ACC112 (cell line): ENCODE measurements around the gene MRPL36.

Source experiments
- H2AFZ ChIP-seq: fragments of 200-600 bp; sonication (generic); one replicate; pipeline ENCODE4 v1.6.0; 2017; ENCODE audit warnings: antibody characterized with exemption, low read length; ENCODE audit not compliant: unreplicated experiment
- H3K27ac ChIP-seq: fragments of 200-600 bp; sonication (generic); 2 replicates; pipeline ENCODE4 v1.5.1; 2014; ENCODE audit warnings: low read depth, mild to moderate bottlenecking, antibody characterized with exemption, low read length, moderate library complexity
- H3K27me3 ChIP-seq: fragments of 200-600 bp; sonication (generic); 2 replicates; pipeline ENCODE4 v1.6.1; 2014; ENCODE audit warnings: mild to moderate bottlenecking, antibody characterized with exemption, low read length, moderate library complexity, mixed read lengths; ENCODE audit not compliant: insufficient read depth
- H3K36me3 ChIP-seq: fragments of 200-600 bp; sonication (generic); 2 replicates; pipeline ENCODE4 v1.6.1; 2016; ENCODE audit warnings: mild to moderate bottlenecking, antibody characterized with exemption, low read length, moderate library complexity, mixed read lengths; ENCODE audit not compliant: insufficient read depth
- H3K4me1 ChIP-seq: fragments of 200-600 bp; sonication (generic); one replicate; pipeline ENCODE4 v1.6.1; 2016; ENCODE audit warnings: low read length, mixed read lengths; ENCODE audit not compliant: insufficient read depth, unreplicated experiment, control insufficient read depth
- H3K4me3 ChIP-seq: fragments of 200-600 bp; sonication (generic); 2 replicates; pipeline ENCODE4 v1.5.1; 2014; ENCODE audit warnings: mild to moderate bottlenecking, low read depth, low read length
- H3K79me2 ChIP-seq: fragments of 200-600 bp; sonication (generic); one replicate; pipeline ENCODE4 v1.6.0; 2016; ENCODE audit warnings: low read length; ENCODE audit not compliant: control insufficient read depth, unreplicated experiment, insufficient read depth

The MRPL36 gene

DNA sequence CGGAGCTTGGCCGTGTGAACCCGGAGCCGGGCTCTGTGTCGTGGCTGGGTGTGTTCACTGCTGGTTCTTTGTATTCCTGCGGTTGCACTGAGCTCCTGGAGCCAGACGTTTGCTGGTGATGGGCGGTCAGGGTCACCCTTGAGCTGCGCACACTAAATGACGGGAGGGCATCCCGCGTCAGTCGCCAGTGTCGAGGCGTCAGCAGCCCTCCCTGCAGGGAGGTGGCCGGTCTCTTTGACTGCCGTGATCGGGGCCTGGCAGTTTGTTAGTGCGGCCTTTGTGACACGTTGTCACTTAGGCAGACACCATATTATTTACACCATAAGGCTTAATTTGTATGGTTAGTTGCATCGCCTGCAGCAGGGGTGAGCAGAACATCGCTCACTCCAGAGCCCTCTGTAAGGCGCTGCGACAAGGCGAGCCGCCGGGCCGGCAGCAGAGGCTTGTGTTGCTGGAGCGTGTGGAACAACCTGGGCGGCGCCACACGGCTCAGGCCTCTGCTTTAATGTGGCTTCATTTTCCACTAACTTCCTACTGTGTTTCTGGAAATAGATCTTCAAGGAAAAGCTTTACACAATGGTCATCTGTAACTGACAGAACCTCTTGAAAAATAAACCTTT lies 9.9 kb upstream of the MRPL36 start:
- H3K36me3 ChIP-seq = peaks cover 30% of the 10 kb centered on the region
- no peaks in the 10 kb centered on the region for H3K4me1 ChIP-seq
- peaks cover 37% of the 10 kb centered on the region for H3K79me2 ChIP-seq
- no peak overlapping the region for H3K4me3 ChIP-seq
- no peak overlapping the region for H2AFZ ChIP-seq
- H3K27me3 ChIP-seq = no peaks in the 10 kb centered on the region
- no peak overlapping the region for H3K27ac ChIP-seq

GRCh38 chr5:1808439-1808838 lies 8.8 kb upstream of the MRPL36 start:
- H3K36me3 ChIP-seq = peaks cover 19% of the 10 kb centered on the region
- H2AFZ ChIP-seq = no peak overlapping the region
- no peaks in the 10 kb centered on the region for H3K27me3 ChIP-seq
- no peak overlapping the region for H3K4me3 ChIP-seq
- H3K79me2 ChIP-seq = peaks cover 47% of the 10 kb centered on the region
- no peak overlapping the region for H3K27ac ChIP-seq
- H3K4me1 ChIP-seq = no peaks in the 10 kb centered on the region

DNA sequence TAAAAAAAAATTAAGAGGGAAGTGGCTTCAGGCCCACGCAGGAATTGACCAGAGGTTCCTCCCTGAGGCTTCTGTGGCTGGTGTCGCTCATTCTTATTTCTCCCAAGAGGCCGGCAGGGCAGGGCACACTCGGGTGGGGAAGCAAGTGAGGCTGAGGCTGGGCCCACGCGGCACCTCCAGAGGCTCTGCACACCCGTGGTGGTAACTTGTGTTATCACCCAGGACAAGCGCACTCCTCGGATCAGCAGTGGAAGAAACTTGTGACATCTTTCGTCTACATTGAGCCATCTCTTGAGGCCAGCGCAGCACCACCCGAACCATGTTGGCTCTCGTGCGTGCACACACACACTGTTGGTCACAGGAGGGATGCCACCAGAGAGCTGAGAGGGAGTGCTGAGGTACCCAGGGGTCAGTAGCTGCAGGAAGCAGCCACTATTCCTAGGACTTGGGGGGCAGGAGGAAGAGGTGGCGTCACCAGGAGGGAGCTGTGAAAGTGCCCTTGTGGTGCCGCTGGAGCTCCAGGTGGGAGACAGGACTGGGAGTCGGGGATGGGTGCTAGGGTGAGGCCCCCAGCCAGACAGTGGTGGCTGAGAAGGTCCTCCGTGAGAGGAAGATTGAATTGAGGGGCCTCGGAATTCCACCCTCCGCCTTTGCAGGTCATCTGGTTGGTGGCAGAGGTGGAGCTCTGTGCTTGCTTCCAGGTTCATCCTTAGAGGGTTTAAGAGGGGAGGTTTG lies 8.0 kb upstream of the MRPL36 start:
- Histone ChIP-seq H3K27ac (no peak overlapping the region), H3K4me3 (no peak overlapping the region), H2AFZ (no peak overlapping the region), H3K4me1 (peaks cover 2% of the 10 kb centered on the region), H3K27me3 (no peaks in the 10 kb centered on the region), H3K79me2 (peaks cover 54% of the 10 kb centered on the region), H3K36me3 (peaks cover 17% of the 10 kb centered on the region)

DNA sequence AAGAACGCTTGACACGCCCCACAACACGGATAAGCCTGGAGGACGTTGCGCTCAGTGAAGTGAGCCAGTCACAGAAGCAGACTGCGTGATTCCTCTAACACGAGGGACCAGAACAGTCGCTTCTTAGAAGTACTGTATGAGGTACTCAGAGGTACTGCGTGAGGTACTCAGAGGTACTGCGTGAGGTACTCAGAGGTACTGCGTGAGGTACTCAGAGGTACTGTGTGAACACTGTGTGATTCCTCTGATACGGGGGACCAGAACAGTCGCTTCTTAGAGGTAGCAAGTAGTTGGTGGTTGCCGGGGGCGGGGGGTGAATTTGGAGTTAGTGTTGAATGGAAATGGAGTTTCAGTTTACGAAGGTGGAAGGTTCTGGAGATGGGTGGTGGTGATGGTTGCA lies 7.3 kb upstream of the MRPL36 start:
- peaks cover 12% of the 10 kb centered on the region for H3K36me3 ChIP-seq
- peaks cover 59% of the 10 kb centered on the region for H3K79me2 ChIP-seq

DNA sequence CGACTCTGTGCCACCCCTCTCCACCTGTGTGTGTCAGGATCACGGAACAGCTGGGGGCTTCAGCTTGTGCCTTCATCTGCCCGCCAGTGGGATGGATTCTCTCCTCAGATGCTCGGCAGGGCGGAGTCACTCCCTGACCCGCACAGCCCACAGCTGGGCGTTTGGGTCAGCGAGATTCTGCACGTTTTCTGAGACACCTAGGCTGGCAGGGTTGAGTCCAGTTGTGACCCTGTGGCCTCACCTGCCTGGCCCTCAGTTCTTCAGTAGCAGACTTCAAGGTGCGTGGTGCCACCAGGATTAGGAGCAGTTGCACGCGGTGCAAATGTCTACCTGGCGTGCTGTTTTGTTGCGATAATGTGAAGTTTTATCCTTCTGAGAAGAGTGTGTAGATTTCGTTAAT lies 6.6 kb upstream of the MRPL36 start:
- peaks cover 5% of the 10 kb centered on the region; the same call in 1 of the 2 replicates for H3K36me3 ChIP-seq
- H3K4me3 ChIP-seq = no peak overlapping the region
- H3K4me1 ChIP-seq = peaks cover 5% of the 10 kb centered on the region
- no peak overlapping the region for H2AFZ ChIP-seq
- H3K27ac ChIP-seq = no peak overlapping the region
- peaks cover 66% of the 10 kb centered on the region for H3K79me2 ChIP-seq
- H3K27me3 ChIP-seq = no peaks in the 10 kb centered on the region

More for the DNA sequence above, 7.3 kb upstream of the MRPL36 start:
- no peak overlapping the region for H3K4me3 ChIP-seq
- H3K4me1 ChIP-seq = peaks cover 5% of the 10 kb centered on the region
- no peak overlapping the region for H3K27ac ChIP-seq
- H3K27me3 ChIP-seq = no peaks in the 10 kb centered on the region
- H2AFZ ChIP-seq = no peak overlapping the region

GRCh38 chr5:1805736-1806135 lies 6.1 kb upstream of the MRPL36 start:
- H3K27ac ChIP-seq = no peak overlapping the region
- peaks cover 5% of the 10 kb centered on the region; the same call in 1 of the 2 replicates for H3K36me3 ChIP-seq
- no peak overlapping the region for H3K4me3 ChIP-seq
- H3K4me1 ChIP-seq = peaks cover 5% of the 10 kb centered on the region
- peaks cover 67% of the 10 kb centered on the region for H3K79me2 ChIP-seq
- H2AFZ ChIP-seq = no peak overlapping the region
- no peaks in the 10 kb centered on the region for H3K27me3 ChIP-seq

DNA sequence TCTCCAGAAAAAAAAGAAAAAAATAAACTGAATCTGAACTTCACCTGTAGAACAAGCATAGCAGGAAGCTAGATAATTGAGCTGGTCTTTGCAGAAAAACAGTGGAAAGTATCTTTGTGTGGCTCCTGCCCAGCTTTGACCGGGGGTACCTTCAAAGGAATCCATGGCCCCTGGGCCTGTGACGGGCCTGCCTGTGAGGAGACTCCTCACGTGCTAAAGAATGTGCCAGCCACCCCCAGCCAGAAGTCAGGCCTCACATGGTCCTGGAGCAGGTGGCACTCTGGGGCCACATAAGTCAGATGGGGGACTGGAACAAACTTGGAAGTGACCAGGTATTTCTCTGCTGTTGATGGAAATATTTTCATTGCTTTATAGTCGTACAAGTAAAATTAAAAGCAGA lies 5.7 kb upstream of the MRPL36 start:
- H3K4me1 ChIP-seq = peaks cover 5% of the 10 kb centered on the region
- H3K36me3 ChIP-seq = 0 out of 2 replicates have a peak, but pooled peaks cover 5% of the 10 kb centered on the region
- peaks cover 71% of the 10 kb centered on the region for H3K79me2 ChIP-seq
- H3K27ac ChIP-seq = no peak overlapping the region
- H3K27me3 ChIP-seq = no peaks in the 10 kb centered on the region
- no peak overlapping the region for H3K4me3 ChIP-seq
- no peak overlapping the region for H2AFZ ChIP-seq

- H3K4me3 ChIP-seq = no peak overlapping the region
- H3K79me2 ChIP-seq = peaks cover 76% of the 10 kb centered on the region
- H2AFZ ChIP-seq = no peak overlapping the region
- H3K4me1 ChIP-seq = peaks cover 5% of the 10 kb centered on the region
- no peak overlapping the region for H3K27ac ChIP-seq
- H3K36me3 ChIP-seq = 0 out of 2 replicates have a peak, but pooled peaks cover 5% of the 10 kb centered on the region
- H3K27me3 ChIP-seq = no peaks in the 10 kb centered on the region
Measured at GRCh38 chr5:1804001-1804690, 4.5 kb upstream of the MRPL36 start.

DNA sequence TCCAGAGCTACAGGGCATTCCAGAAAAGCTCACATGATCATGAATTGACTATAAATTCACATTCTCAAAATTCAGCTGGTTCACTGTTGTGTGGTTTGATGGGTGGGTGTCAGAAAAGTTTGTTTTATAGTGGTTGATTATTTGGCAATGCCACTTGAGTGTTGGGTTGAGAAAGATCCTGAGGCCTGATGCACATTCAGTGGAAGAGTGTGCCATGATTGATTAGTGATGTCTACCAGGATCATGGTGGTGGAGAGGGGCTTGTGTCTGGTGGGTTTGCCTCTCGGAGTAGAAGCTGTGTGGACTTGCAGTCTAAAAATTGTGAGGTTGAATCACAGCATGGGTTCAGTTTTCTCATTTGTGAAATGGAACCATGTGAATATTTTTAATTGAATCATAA lies 3.6 kb upstream of the MRPL36 start:
- Histone ChIP-seq H3K4me3 (no peak overlapping the region), H3K79me2 (peaks cover 80% of the 10 kb centered on the region), H3K27me3 (no peaks in the 10 kb centered on the region), H2AFZ (no peak overlapping the region), H3K36me3 (peaks cover 6% of the 10 kb centered on the region; the same call in 1 of the 2 replicates), H3K27ac (no peak overlapping the region), H3K4me1 (peaks cover 6% of the 10 kb centered on the region)

- peaks cover 15% of the 10 kb centered on the region for H3K4me1 ChIP-seq
- peaks cover 78% of the 10 kb centered on the region for H3K79me2 ChIP-seq
- H3K36me3 ChIP-seq = peaks cover 13% of the 10 kb centered on the region; the same call in 1 of the 2 replicates
- H3K27ac ChIP-seq = 0 out of 2 replicates have a peak overlapping the region, but pooled peaks have one; percentile 13
- peak overlapping the region; percentile 95 for H2AFZ ChIP-seq
- no peaks in the 10 kb centered on the region for H3K27me3 ChIP-seq
- peak overlapping the region; percentile 87 for H3K4me3 ChIP-seq
Measured at GRCh38 chr5:1801967-1802295, 2.3 kb upstream of the MRPL36 start.
